Neural crest cell (in vitro differentiated cells): ENCODE data around the gene AFAP1L1. TPM values are rescaled to one million over a fixed set of nuclear protein-coding genes. Genes with fewer than 3 reads are reported as not detected.
A peak's percentile ranks its signal among the peaks of the same experiment; 100 is the strongest.

ENCODE experiments used
- DNase-seq: peaks from one replicate; pipeline ENCODE4 v3.0.0; 2021; ENCODE audit warnings: low read depth, mixed read lengths, low spot score
- H3K27ac Mint-ChIP-seq: one replicate; pipeline ENCODE4 v1.8.0; 2021; ENCODE audit warnings: mild to moderate bottlenecking, mixed read lengths; ENCODE audit not compliant: unreplicated experiment
- H3K27me3 Mint-ChIP-seq: 2 replicates; pipeline ENCODE4 v1.8.0; 2021; ENCODE audit warnings: low read depth, mild to moderate bottlenecking, mixed read lengths
- H3K36me3 Mint-ChIP-seq: 2 replicates; pipeline ENCODE4 v1.8.0; 2021; ENCODE audit warnings: low read depth, mild to moderate bottlenecking, mixed read lengths
- H3K4me1 Mint-ChIP-seq: 2 replicates; pipeline ENCODE4 v1.8.0; 2021; ENCODE audit warnings: mixed read lengths
- H3K4me3 Mint-ChIP-seq: one replicate; pipeline ENCODE4 v1.8.0; 2021; ENCODE audit warnings: mild to moderate bottlenecking, mixed read lengths
- H3K9me3 Mint-ChIP-seq: 2 replicates; pipeline ENCODE4 v1.8.0; 2021; ENCODE audit warnings: mixed read lengths
- total RNA-seq: library from RNA; stranded (reverse); gene quantifications from 2 replicates; pipeline ENCODE4 v1.2.1, GENCODE V29; 2021
- TF ChIP-seq, protein P1 (sequence below): fragments of 200-600 bp; sonication (generic); conservative IDR thresholded peaks from 2 replicates; pipeline ENCODE4 v1.5.0; 2021; ENCODE audit warnings: antibody characterized with exemption, mild to moderate bottlenecking

AFAP1L1 gene
- total RNA-seq, 1 donor from 2014 or later = 11.6 TPM

DNA sequence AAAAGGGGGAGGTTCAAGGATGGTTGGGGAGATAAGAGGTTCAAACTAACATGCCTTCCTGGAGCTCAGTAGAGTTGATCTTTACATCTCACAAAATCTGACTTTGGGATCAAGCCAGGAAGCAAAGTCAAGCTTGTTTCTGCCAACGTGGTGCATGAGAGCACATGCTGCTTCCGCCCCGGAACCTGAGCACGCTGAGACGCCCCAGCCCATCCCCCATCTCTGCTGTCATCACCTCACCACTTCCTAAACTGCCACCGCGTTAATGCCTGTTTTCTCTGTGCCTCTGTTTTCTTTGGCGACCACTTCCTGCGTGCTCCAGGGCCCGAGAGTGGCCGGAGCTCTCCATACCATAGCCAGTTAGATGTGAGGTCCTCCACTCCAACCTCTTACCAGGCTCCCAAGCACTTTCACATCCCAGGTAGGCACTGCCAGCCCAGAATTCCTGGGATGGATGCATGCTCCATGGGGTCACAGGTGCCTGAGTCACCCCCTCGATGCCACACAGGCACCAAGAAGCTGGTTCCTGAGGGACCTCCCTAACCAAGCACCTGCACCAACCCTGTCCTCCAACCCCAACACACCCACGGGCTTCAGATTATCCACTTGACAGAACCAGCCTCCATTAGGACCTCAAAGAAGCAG, 31.2 kb upstream of the AFAP1L1 start:
- Mint-ChIP-seq H3K27me3 (peaks cover 32% of the 10 kb centered on the region), H3K9me3 (no peaks in the 10 kb centered on the region)

GRCh38 chr5:149242339-149242738, 29.3 kb upstream of the AFAP1L1 start:
- Mint-ChIP-seq H3K9me3 (no peaks in the 10 kb centered on the region), H3K4me1 (no peaks in the 10 kb centered on the region), H3K27me3 (peaks cover 34% of the 10 kb centered on the region)

More for the DNA sequence above, 31.2 kb upstream of the AFAP1L1 start:
- peak overlapping the region; percentile 28 for H3K27ac Mint-ChIP-seq
- TF ChIP-seq, protein P1, sequence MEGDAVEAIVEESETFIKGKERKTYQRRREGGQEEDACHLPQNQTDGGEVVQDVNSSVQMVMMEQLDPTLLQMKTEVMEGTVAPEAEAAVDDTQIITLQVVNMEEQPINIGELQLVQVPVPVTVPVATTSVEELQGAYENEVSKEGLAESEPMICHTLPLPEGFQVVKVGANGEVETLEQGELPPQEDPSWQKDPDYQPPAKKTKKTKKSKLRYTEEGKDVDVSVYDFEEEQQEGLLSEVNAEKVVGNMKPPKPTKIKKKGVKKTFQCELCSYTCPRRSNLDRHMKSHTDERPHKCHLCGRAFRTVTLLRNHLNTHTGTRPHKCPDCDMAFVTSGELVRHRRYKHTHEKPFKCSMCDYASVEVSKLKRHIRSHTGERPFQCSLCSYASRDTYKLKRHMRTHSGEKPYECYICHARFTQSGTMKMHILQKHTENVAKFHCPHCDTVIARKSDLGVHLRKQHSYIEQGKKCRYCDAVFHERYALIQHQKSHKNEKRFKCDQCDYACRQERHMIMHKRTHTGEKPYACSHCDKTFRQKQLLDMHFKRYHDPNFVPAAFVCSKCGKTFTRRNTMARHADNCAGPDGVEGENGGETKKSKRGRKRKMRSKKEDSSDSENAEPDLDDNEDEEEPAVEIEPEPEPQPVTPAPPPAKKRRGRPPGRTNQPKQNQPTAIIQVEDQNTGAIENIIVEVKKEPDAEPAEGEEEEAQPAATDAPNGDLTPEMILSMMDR = no peak
- no peaks in the 10 kb centered on the region for H3K36me3 Mint-ChIP-seq
- no peaks in the 10 kb centered on the region for H3K4me1 Mint-ChIP-seq
- DNase-seq = no peak
- no peak overlapping the region for H3K4me3 Mint-ChIP-seq

DNA sequence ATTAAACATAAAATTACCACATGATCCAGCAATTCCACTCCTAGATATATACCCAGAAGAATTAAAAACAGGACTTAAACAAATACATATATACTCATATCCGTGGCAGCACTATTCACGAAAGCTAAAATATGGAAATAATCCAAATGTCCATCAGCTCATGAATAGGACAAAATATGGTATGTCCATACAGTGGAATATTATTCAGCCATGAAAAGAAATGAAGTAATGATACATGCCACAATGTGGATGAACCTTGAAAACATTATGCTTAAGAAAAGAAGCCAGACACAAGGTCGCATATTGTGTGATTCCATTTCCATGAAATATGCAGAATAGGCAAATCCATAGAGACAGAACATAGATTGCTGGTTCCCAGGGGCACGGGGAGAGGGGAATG, 24.8 kb upstream of the AFAP1L1 start:
- Mint-ChIP-seq H3K9me3 (no peaks in the 10 kb centered on the region), H3K27me3 (peaks cover 33% of the 10 kb centered on the region), H3K4me1 (no peaks in the 10 kb centered on the region), H3K27ac (no peak overlapping the region), H3K4me3 (no peak overlapping the region), H3K36me3 (no peaks in the 10 kb centered on the region)
- TF ChIP-seq, protein P1 = no peak
- no peak for DNase-seq

More at GRCh38 chr5:149242339-149242738, 29.3 kb upstream of the AFAP1L1 start:
- Mint-ChIP-seq H3K36me3 (no peaks in the 10 kb centered on the region), H3K4me3 (no peak overlapping the region), H3K27ac (no peak overlapping the region)
- no peak for DNase-seq
- TF ChIP-seq, protein P1 = no peak

DNA sequence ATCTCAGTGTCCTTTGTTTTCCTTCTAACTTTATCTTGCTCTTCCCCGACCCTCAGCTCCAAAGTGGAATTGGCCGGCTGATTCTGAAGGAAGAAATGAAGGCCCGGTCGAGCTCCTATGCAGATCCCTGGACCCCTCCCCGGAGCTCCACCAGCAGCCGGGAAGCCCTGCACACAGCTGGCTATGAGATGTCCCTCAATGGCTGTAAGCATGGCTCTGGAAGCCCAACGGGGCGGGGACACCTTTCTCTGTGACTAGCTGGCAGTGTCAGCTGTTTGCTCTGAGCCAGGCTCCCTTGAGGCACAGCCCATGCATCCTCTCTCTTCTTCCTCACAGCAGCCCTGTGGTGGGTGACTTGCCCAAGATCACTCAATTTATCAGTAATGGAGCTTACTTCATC, 23.9 kb upstream of the AFAP1L1 start:
- Mint-ChIP-seq H3K27ac (no peak overlapping the region), H3K4me3 (no peak overlapping the region), H3K9me3 (no peaks in the 10 kb centered on the region), H3K4me1 (no peaks in the 10 kb centered on the region), H3K27me3 (peaks cover 30% of the 10 kb centered on the region), H3K36me3 (no peaks in the 10 kb centered on the region)
- DNase-seq = no peak
- TF ChIP-seq, protein P1 = no peak

- no peaks in the 10 kb centered on the region for H3K36me3 Mint-ChIP-seq
- no peaks in the 10 kb centered on the region for H3K9me3 Mint-ChIP-seq
- H3K27ac Mint-ChIP-seq = no peak overlapping the region
- no peaks in the 10 kb centered on the region for H3K4me1 Mint-ChIP-seq
- DNase-seq = no peak
- no peak overlapping the region for H3K4me3 Mint-ChIP-seq
- TF ChIP-seq, protein P1 = no peak
- peaks cover 44% of the 10 kb centered on the region for H3K27me3 Mint-ChIP-seq
Observed at GRCh38 chr5:149251546-149251945, 20.1 kb upstream of the AFAP1L1 start.
